Pancreas (tissue), 10 donors: ENCODE data around the gene CST1. TPM values are rescaled to one million over a fixed set of nuclear protein-coding genes. Genes with fewer than 3 reads are reported as not detected.
"Not testable (repeated sequence)": the region's sequence is repeated elsewhere in the genome, so short reads cannot be mapped to it uniquely, and the experiment has no call there.

Source experiments
- ATAC-seq, 4 donors: fragments of 200-7000 bp; cut with Tn5 transposase; one replicate each; pipeline versions ENCODE4 v1.8.0 to v1.9.1; 2020; ENCODE audit warnings: mild to moderate bottlenecking in 4 of 4, moderate library complexity in 4 of 4
- DNase-seq, 6 donors: peaks; one replicate each; pipeline ENCODE4 v3.0.0-alpha.2; 2020
- FAIRE-seq: peaks from 2 replicates; lab custom pipeline; 2012; peaks lifted over from hg19 to GRCh38; lab: Jason Lieb, UNC
- H3K27ac ChIP-seq, 4 donors: fragments of 200-600 bp; sonication (generic); 1 replicate in 3 of 4; 2 replicates in 1 of 4; pipeline versions ENCODE4 v1.5.0 to v1.8.0; 2020
- H3K27me3 ChIP-seq, 4 donors: fragments of 200-600 bp; one replicate each; pipeline ENCODE4 v1.8.0; 2021
- H3K36me3 ChIP-seq, 3 donors: fragments of 200-600 bp; sonication (generic) in 1 of 3; one replicate each; pipeline versions ENCODE4 v1.5.0 to v1.8.0; 2020 to 2021
- H3K4me1 ChIP-seq, 3 donors: fragments of 200-600 bp; one replicate each; pipeline ENCODE4 v1.8.0; 2021
- H3K4me3 ChIP-seq, 4 donors: fragments of 200-600 bp; sonication (generic) in 2 of 4; one replicate each; pipeline versions ENCODE4 v1.5.0 to v1.8.0; 2020 to 2021
- H3K9me3 ChIP-seq, 4 donors: fragments of 200-600 bp; one replicate each; pipeline ENCODE4 v1.8.0; 2021
- WGBS, 2 donors: extraction: QIAGEN DNeasy Blood & Tissue Kit; methylation state at CpG; one replicate each; pipeline ENCODE4 v1.1.7; 2013; 5-methylcytosine and 5-hydroxymethylcytosine counted together
- intact Hi-C, 3 donors: fragments of 100-400 bp; cut with DNase I; formaldehyde crosslinking; loops; one replicate each; pipeline versions ENCODE4 v1.11.1 to v1.14.2; 2022
- polyA plus RNA-seq, 2 donors: library from polyadenylated mRNA; stranded (reverse); fragments of 200-250 nt; gene quantifications; one replicate each; pipeline ENCODE4 v1.2.3, GENCODE V29; 2013
- total RNA-seq, 6 donors: library from RNA; stranded (reverse); fragmentation: NEBNext Ultra II Directional in 4 of 6; extraction: Animal tissue kit (Norgen Biotek cat#: 25700) in 4 of 6; gene quantifications; one replicate each; pipeline versions ENCODE4 v1.2.1 to v1.2.4, GENCODE V29; 2021 to 2023
- TF ChIP-seq, protein P1 (sequence below), 4 donors: fragments of 200-600 bp; sonication (generic) in 3 of 4; IDR thresholded peaks; one replicate each; pipeline versions ENCODE4 v1.5.0 to v1.8.0; 2021; ENCODE audit warnings: antibody characterized with exemption in 4 of 4
- donor health status: healthy with polysubstance abuse.
- donor health status: DM: no; HTN: no; CAD: no; lungs with moderate emphysema.
- donor health status: DM: no; HTN: no; CAD: no.
- donor health status: control.
- donor health status: control.
- donor health status: Bipolar disorder and iron deficiency.
- donor health status: DM: yes; HTN: yes; CAD: no.
- donor health status: DM: no; HTN: no; CAD: no.
- donor health status: DM: no; HTN: no; CAD: no.
- donor health status: DM: yes; HTN: yes; CAD: no.

CST1 gene
- total and polyA plus RNA-seq, 8 donors, result 0.21 to 0.34 TPM; not detected in 6

- intact Hi-C loops, H3K27ac ChIP-seq, FAIRE-seq, H3K9me3 ChIP-seq, H3K4me3 ChIP-seq, H3K36me3 ChIP-seq, H3K27me3 ChIP-seq, H3K4me1 ChIP-seq: not testable (repeated sequence)
- TF ChIP-seq, protein P1, sequence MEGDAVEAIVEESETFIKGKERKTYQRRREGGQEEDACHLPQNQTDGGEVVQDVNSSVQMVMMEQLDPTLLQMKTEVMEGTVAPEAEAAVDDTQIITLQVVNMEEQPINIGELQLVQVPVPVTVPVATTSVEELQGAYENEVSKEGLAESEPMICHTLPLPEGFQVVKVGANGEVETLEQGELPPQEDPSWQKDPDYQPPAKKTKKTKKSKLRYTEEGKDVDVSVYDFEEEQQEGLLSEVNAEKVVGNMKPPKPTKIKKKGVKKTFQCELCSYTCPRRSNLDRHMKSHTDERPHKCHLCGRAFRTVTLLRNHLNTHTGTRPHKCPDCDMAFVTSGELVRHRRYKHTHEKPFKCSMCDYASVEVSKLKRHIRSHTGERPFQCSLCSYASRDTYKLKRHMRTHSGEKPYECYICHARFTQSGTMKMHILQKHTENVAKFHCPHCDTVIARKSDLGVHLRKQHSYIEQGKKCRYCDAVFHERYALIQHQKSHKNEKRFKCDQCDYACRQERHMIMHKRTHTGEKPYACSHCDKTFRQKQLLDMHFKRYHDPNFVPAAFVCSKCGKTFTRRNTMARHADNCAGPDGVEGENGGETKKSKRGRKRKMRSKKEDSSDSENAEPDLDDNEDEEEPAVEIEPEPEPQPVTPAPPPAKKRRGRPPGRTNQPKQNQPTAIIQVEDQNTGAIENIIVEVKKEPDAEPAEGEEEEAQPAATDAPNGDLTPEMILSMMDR (IDR thresholded peaks at IDR 0.05), result peak; percentile 8 to 33 (median 13)
- 48 to 56% methylated on average over 2 of the region's 2 CpGs for WGBS, 2 donors
- DNase-seq, result peak in 2 of 6 donors; percentile 27 to 31
- ATAC-seq, result peak in 3 of 4 donors; percentile 61 to 83 (median 71)
Observed at GRCh38 chr20:23723659-23724307, 27.0 kb downstream of the CST1 start.

- intact Hi-C loops, result not testable (repeated sequence)
Observed at GRCh38 chr20:23722851-23723250, 27.9 kb downstream of the CST1 start.

GRCh38 chr20:23721962-23722361 lies 28.8 kb downstream of the CST1 start:
- H3K4me3 ChIP-seq, result no peak overlapping the region
- H3K4me1 ChIP-seq, result no peaks in the 10 kb centered on the region
- no peak for DNase-seq
- no peaks in the 10 kb centered on the region for H3K9me3 ChIP-seq
- ATAC-seq, result no peak
- FAIRE-seq, result no peak
- WGBS, 2 donors, result 33 to 57% methylated on average over 1 of the region's 1 CpG
- no peaks in the 10 kb centered on the region for H3K27me3 ChIP-seq
- H3K36me3 ChIP-seq, result no peaks in the 10 kb centered on the region
- TF ChIP-seq, protein P1 (IDR thresholded peaks at IDR 0.05), result no peak
- intact Hi-C loops, result no loop called here
- no peak overlapping the region for H3K27ac ChIP-seq

More at GRCh38 chr20:23722851-23723250, 27.9 kb downstream of the CST1 start:
- DNase-seq, ATAC-seq, H3K9me3 ChIP-seq, H3K27ac ChIP-seq, H3K27me3 ChIP-seq, H3K36me3 ChIP-seq, H3K4me1 ChIP-seq, H3K4me3 ChIP-seq, FAIRE-seq: not testable (repeated sequence)
- 57 to 63% methylated on average over 5 of the region's 5 CpGs for WGBS, 2 donors

GRCh38 chr20:23719351-23719750 lies 31.4 kb downstream of the CST1 start:
- ATAC-seq, intact Hi-C loops, H3K27ac ChIP-seq, H3K4me3 ChIP-seq, H3K36me3 ChIP-seq, FAIRE-seq, H3K9me3 ChIP-seq, H3K27me3 ChIP-seq, DNase-seq, H3K4me1 ChIP-seq: not testable (repeated sequence)
- 22% methylated on average over 9 of the region's 9 CpGs for WGBS, 2 donors

- intact Hi-C loops, ATAC-seq: not testable (repeated sequence)
Observed at GRCh38 chr20:23711778-23712177, 39.0 kb downstream of the CST1 start.

GRCh38 chr20:23710771-23711170 lies 40.0 kb downstream of the CST1 start:
- Histone ChIP-seq H3K9me3 (no peaks in the 10 kb centered on the region), H3K36me3 (no peaks in the 10 kb centered on the region), H3K4me3 (no peak overlapping the region), H3K4me1 (no peaks in the 10 kb centered on the region), H3K27ac (no peak overlapping the region), H3K27me3 (no peaks in the 10 kb centered on the region)
- WGBS, 2 donors, result 72 to 79% methylated on average over 4 of the region's 4 CpGs
- DNase-seq (no peak), FAIRE-seq (no peak), ATAC-seq (no peak)
- TF ChIP-seq, protein P1 (IDR thresholded peaks at IDR 0.05), result no peak
- intact Hi-C loops, result no loop called here

More at GRCh38 chr20:23711778-23712177, 39.0 kb downstream of the CST1 start:
- H3K27me3 ChIP-seq, H3K9me3 ChIP-seq, H3K27ac ChIP-seq, DNase-seq, H3K4me1 ChIP-seq, H3K4me3 ChIP-seq, H3K36me3 ChIP-seq, FAIRE-seq: not testable (repeated sequence)
